ENCODE measurements around the gene ITPR1.
"Not testable (repeated sequence)": the region's sequence is repeated elsewhere in the genome, so short reads cannot be mapped to it uniquely, and the experiment has no call there.

ITPR1 gene

GRCh38 chr3:4574426-4574965, 81.3 kb downstream of the ITPR1 start:
- FAIRE-seq: no peak

- FAIRE-seq: no peak
Observed at GRCh38 chr3:4575381-4575780, 82.2 kb downstream of the ITPR1 start.

- no peak for FAIRE-seq
Observed at GRCh38 chr3:4577721-4578120, 84.6 kb downstream of the ITPR1 start.

GRCh38 chr3:4580346-4581123, 87.4 kb downstream of the ITPR1 start:
- FAIRE-seq: no peak

- no peak for FAIRE-seq
Observed at GRCh38 chr3:4581124-4581424, 87.9 kb downstream of the ITPR1 start.

GRCh38 chr3:4581498-4581897, 88.3 kb downstream of the ITPR1 start:
- no peak for FAIRE-seq

GRCh38 chr3:4581920-4582611, 88.9 kb downstream of the ITPR1 start:
- FAIRE-seq: no peak

- no peak for FAIRE-seq
Observed at GRCh38 chr3:4582624-4583023, 89.5 kb downstream of the ITPR1 start.

- no peak for FAIRE-seq
Observed at GRCh38 chr3:4583416-4583815, 90.3 kb downstream of the ITPR1 start.

- no peak for FAIRE-seq
Observed at GRCh38 chr3:4584456-4585249, 91.5 kb downstream of the ITPR1 start.

GRCh38 chr3:4586381-4586780, 93.2 kb downstream of the ITPR1 start:
- FAIRE-seq: no peak

- FAIRE-seq: no peak
Observed at GRCh38 chr3:4587061-4587837, 94.1 kb downstream of the ITPR1 start.

GRCh38 chr3:4587838-4588105, 94.6 kb downstream of the ITPR1 start:
- FAIRE-seq: no peak

- no peak for FAIRE-seq
Observed at GRCh38 chr3:4588466-4588865, 95.3 kb downstream of the ITPR1 start.

GRCh38 chr3:4589475-4590097, 96.4 kb downstream of the ITPR1 start:
- no peak for FAIRE-seq

- not testable (repeated sequence) for FAIRE-seq
Observed at GRCh38 chr3:4590849-4591248, 97.7 kb downstream of the ITPR1 start.

- FAIRE-seq: no peak
Observed at GRCh38 chr3:4591669-4592068, 98.5 kb downstream of the ITPR1 start.

GRCh38 chr3:4593014-4593413, 99.9 kb downstream of the ITPR1 start:
- no peak for FAIRE-seq

GRCh38 chr3:4595710-4596113, 102.6 kb downstream of the ITPR1 start:
- no peak for FAIRE-seq

- no peak for FAIRE-seq
Observed at GRCh38 chr3:4596612-4597011, 103.5 kb downstream of the ITPR1 start.

GRCh38 chr3:4597208-4597985, 104.2 kb downstream of the ITPR1 start:
- no peak for FAIRE-seq

GRCh38 chr3:4598232-4598631, 105.1 kb downstream of the ITPR1 start:
- not testable (repeated sequence) for FAIRE-seq
